Measurements from ENCODE around the gene PLB1.

DNA sequence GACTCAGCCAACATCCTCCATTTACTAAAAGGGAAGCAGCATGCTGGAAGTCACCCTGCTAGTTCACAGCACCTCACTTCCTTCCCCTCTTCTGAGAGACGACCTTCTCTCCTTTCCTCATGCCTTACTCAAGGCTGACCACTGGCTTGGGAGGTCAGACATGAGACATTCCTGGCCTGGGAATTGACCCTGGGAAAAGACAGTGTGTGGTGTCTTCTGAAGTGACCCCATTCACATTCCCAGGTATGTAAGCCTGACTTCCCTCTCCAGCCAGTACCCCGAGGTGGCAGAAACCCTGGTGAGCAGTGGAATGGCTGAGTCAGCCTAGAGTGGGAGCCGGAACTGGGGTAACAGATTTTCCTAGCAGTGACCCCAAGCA is 92.4 kb downstream of the PLB1 start:
- no peak for TF ChIP-seq EZH2 (IDR thresholded peaks at IDR 0.05; ENCODE audit: insufficient read depth, poor library complexity, severe bottlenecking)
- no peak for TF ChIP-seq EZH2phosphoT487 (IDR thresholded peaks at IDR 0.05; ENCODE audit: insufficient read depth, low read depth)
